Measurements from ENCODE around the gene RFX4. TPM values are rescaled to one million over a fixed set of nuclear protein-coding genes. Genes with fewer than 3 reads are reported as not detected.

RFX4 gene
- total and polyA plus RNA-seq, 2 donors (not counting 3 experiments of a cell fraction or from before 2014, with no cell fraction given) = not detected

- TF ChIP-seq JUN (IDR thresholded peaks at IDR 0.05; ENCODE audit: borderline replicate concordance, insufficient read depth, insufficient read length, low read depth) (no peak), MYC (IDR thresholded peaks at IDR 0.05; ENCODE audit: low read depth, low read length) (no peak), EZH2 (IDR thresholded peaks at IDR 0.05; ENCODE audit: borderline replicate concordance, low read depth, low read length, severe bottlenecking) (no peak), POLR2AphosphoS5 (IDR thresholded peaks at IDR 0.05; ENCODE audit: insufficient read depth, low read depth, low read length) (no peak), MAX (IDR thresholded peaks at IDR 0.05; ENCODE audit: insufficient read depth, insufficient read length) (no peak), FOS (IDR thresholded peaks at IDR 0.05; ENCODE audit: borderline replicate concordance, insufficient read depth, low read length) (no peak), POLR2A (IDR thresholded peaks at IDR 0.05; ENCODE audit: low read depth, low read length) (no peak), GATA2 (IDR thresholded peaks at IDR 0.05; ENCODE audit: insufficient read depth, insufficient read length, low read depth, low read length) (no peak)
- TF ChIP-seq, protein P1, sequence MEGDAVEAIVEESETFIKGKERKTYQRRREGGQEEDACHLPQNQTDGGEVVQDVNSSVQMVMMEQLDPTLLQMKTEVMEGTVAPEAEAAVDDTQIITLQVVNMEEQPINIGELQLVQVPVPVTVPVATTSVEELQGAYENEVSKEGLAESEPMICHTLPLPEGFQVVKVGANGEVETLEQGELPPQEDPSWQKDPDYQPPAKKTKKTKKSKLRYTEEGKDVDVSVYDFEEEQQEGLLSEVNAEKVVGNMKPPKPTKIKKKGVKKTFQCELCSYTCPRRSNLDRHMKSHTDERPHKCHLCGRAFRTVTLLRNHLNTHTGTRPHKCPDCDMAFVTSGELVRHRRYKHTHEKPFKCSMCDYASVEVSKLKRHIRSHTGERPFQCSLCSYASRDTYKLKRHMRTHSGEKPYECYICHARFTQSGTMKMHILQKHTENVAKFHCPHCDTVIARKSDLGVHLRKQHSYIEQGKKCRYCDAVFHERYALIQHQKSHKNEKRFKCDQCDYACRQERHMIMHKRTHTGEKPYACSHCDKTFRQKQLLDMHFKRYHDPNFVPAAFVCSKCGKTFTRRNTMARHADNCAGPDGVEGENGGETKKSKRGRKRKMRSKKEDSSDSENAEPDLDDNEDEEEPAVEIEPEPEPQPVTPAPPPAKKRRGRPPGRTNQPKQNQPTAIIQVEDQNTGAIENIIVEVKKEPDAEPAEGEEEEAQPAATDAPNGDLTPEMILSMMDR (IDR thresholded peaks at IDR 0.05; ENCODE audit: extremely low read depth in 1 of 2, insufficient read depth in 1 of 2, low read depth in 1 of 2, low read length in 2 of 2) = no peak
- H3K27ac ChIP-seq (ENCODE audit: insufficient read depth, low read depth, low read length) = no peak overlapping the region
- H3K9me3 ChIP-seq (replicated peaks; ENCODE audit: control insufficient read depth, insufficient read depth, low read length) = no peaks in the 10 kb centered on the region
- intact Hi-C loops (cut with micrococcal nuclease) (no loop called here), dilution Hi-C loops (cut with MboI; ENCODE audit: extremely low pct_ligation_motif_present, low sequenced_read_pairs) (no loop called here)
- H3K4me2 ChIP-seq (ENCODE audit: insufficient read depth, low read length) = no peak overlapping the region
- H3K4me1 ChIP-seq (ENCODE audit: control insufficient read depth, extremely low read depth, insufficient read depth, low read length) = no peaks in the 10 kb centered on the region
- H3K4me3 ChIP-seq (replicated peaks in 1 of 3; ENCODE audit: insufficient read depth in 1 of 3, low read depth in 1 of 3, low read length in 3 of 3) = no peak overlapping the region
- no peaks in the 10 kb centered on the region for H3K9me1 ChIP-seq (replicated peaks; ENCODE audit: control insufficient read depth, extremely low read depth, insufficient read depth, low read length)
- H3K79me2 ChIP-seq (ENCODE audit: control insufficient read depth, insufficient read depth, low read length) = peaks cover 18% of the 10 kb centered on the region
- no peak for DNase-seq (ENCODE audit: low read depth, low spot score)
- POLR2A ChIA-PET = no interaction called here
- H3K27me3 ChIP-seq (ENCODE audit: control insufficient read depth in 2 of 2, insufficient read depth in 2 of 2, low read length in 2 of 2) = no peaks in the 10 kb centered on the region
- FAIRE-seq = no peak
- CTCF ChIA-PET = no interaction called here
- no peak overlapping the region for H3K9ac ChIP-seq (replicated peaks; ENCODE audit: extremely low read depth, insufficient read depth, low read length)
- no TSS peak for BruUV-seq (replicated peaks)
- H3K36me3 ChIP-seq (ENCODE audit: control insufficient read depth in 2 of 2, extremely low read depth in 1 of 2, insufficient read depth in 2 of 2, low read length in 2 of 2) = peaks cover 0 to 2% of the 10 kb centered on the region in 2 experiments
- no peak overlapping the region for H2AFZ ChIP-seq (ENCODE audit: low read depth, low read length)
- no peaks in the 10 kb centered on the region for H4K20me1 ChIP-seq (replicated peaks; ENCODE audit: control insufficient read depth, extremely low read depth, insufficient read depth, low read length)
Measured at GRCh38 chr12:106783515-106783914, 200.7 kb downstream of the RFX4 start.

Data from endothelial cell of umbilical vein (primary cell).